BLaER1 treated with 17β-estradiol and CSF1 and Interleukin-3, amounts not matched to agents 10 nM and 100 nM (cell line): ENCODE measurements around the gene PDCD2L.
"Not testable (repeated sequence)": the region's sequence is repeated elsewhere in the genome, so short reads cannot be mapped to it uniquely, and the experiment has no call there.

Source experiments
- H3K27ac ChIP-seq, 11 experiments: shearing (Covaris generic); formaldehyde crosslinking; 2 replicates each; pipeline ENCODE4 v1.8.1; 2022
- H3K27me3 ChIP-seq, 11 experiments: shearing (Covaris generic); formaldehyde crosslinking; 2 replicates each; pipeline ENCODE4 v1.8.1; 2022
- H3K36me3 ChIP-seq, 11 experiments: shearing (Covaris generic); formaldehyde crosslinking; 2 replicates each; pipeline ENCODE4 v1.8.1; 2022
- H3K4me1 ChIP-seq, 10 experiments: shearing (Covaris generic); formaldehyde crosslinking; 2 replicates each; pipeline ENCODE4 v1.8.1; 2022
- H3K4me2 ChIP-seq, 11 experiments: shearing (Covaris generic); formaldehyde crosslinking; 2 replicates each; pipeline ENCODE4 v1.8.1; 2022
- H3K4me3 ChIP-seq, 10 experiments: shearing (Covaris generic); formaldehyde crosslinking; 2 replicates each; pipeline ENCODE4 v1.8.1; 2022
- H3K9ac ChIP-seq, 11 experiments: shearing (Covaris generic); formaldehyde crosslinking; 2 replicates each; pipeline ENCODE4 v1.8.1; 2022
- H3K9me3 ChIP-seq, 11 experiments: shearing (Covaris generic); formaldehyde crosslinking; replicated peaks in 1 of 11; 2 replicates each; pipeline ENCODE4 v1.8.1; 2022
- H4K20me1 ChIP-seq, 11 experiments: shearing (Covaris generic); formaldehyde crosslinking; 2 replicates each; pipeline ENCODE4 v1.8.1; 2022
- Cebpa-rat ChIP-seq, 11 experiments: shearing (Covaris generic); IDR thresholded peaks; 2 replicates each; pipeline ENCODE4 v1.8.1; 2022

Gene PDCD2L

DNA sequence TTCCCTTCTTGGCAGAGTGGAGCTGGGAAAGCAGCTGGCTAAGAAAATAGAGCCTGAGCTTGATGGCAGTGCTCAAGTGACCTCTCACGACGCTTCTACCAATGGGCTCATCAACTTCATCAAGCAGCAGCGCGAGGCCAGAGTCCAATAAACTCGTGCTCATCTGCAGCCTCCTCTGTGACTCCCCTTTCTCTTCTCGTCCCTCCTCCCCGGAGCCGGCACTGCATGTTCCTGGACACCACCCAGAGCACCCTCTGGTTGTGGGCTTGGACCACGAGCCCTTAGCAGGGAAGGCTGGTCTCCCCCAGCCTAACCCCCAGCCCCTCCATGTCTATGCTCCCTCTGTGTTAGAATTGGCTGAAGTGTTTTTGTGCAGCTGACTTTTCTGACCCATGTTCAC lies 4.3 kb upstream of the PDCD2L start:
- Histone ChIP-seq H3K4me3 (no peak overlapping the region), H3K9me3 (no peaks in the 10 kb centered on the region), H3K27ac (no peak overlapping the region), H3K4me2 (no peak overlapping the region), H3K4me1 (peaks cover 0 to 6% (median 3%) of the 10 kb centered on the region in 10 experiments; a peak in 15 of 20 replicates), H3K27me3 (no peaks in the 10 kb centered on the region), H4K20me1 (peaks cover 3 to 58% (median 34%) of the 10 kb centered on the region in 11 experiments; a peak in 15 of 22 replicates), H3K36me3 (peaks cover 67 to 82% (median 75%) of the 10 kb centered on the region in 11 experiments), H3K9ac (no peak overlapping the region)
- no peak for TF ChIP-seq Cebpa-rat (IDR thresholded peaks at IDR 0.05)

DNA sequence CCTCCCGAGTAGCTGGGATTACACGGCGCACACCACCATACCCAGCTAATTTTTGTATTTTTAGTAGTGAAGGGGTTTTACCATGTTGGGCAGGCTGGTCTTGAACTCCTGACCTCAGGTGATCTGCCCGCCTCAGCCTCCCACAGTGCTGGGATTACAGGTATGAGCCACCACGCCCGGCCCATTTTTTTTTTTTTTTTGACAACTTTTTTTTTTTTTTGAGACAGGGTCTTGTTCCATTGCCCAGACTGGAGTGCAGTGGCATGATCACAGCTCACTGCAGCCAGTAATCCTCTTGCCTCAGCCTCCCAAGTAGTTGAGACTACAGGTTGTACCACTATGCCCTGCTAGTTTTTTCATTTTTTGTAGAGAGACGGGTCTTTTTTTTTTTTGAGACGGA lies 3.4 kb upstream of the PDCD2L start:
- Histone ChIP-seq H3K4me1 (peaks cover 9 to 16% (median 13%) of the 10 kb centered on the region in 10 experiments; a peak in 17 of 20 replicates), H3K36me3 (peaks cover 57 to 72% (median 66%) of the 10 kb centered on the region in 11 experiments), H4K20me1 (peaks cover 3 to 49% (median 26%) of the 10 kb centered on the region in 11 experiments; a peak in 15 of 22 replicates)
- not testable (repeated sequence) for H3K9me3 ChIP-seq, H3K27ac ChIP-seq, H3K4me3 ChIP-seq, H3K4me2 ChIP-seq, H3K27me3 ChIP-seq, H3K9ac ChIP-seq

- Histone ChIP-seq H3K4me1 (peaks cover 12 to 18% (median 14%) of the 10 kb centered on the region in 10 experiments; a peak in 17 of 20 replicates), H3K27me3 (no peaks in the 10 kb centered on the region), H3K9ac (no peak overlapping the region), H3K4me3 (no peak overlapping the region), H3K9me3 (no peaks in the 10 kb centered on the region), H3K4me2 (no peak overlapping the region), H4K20me1 (peaks cover under 1 to 41% (median 13%) of the 10 kb centered on the region in 11 experiments; a peak in 15 of 22 replicates), H3K36me3 (peaks cover 45 to 60% (median 54%) of the 10 kb centered on the region in 11 experiments), H3K27ac (no peak overlapping the region)
- TF ChIP-seq Cebpa-rat (IDR thresholded peaks at IDR 0.05), result no peak
These were observed 2.1 kb upstream of the PDCD2L start for GRCh38 chr19:34402074-34402600.

DNA sequence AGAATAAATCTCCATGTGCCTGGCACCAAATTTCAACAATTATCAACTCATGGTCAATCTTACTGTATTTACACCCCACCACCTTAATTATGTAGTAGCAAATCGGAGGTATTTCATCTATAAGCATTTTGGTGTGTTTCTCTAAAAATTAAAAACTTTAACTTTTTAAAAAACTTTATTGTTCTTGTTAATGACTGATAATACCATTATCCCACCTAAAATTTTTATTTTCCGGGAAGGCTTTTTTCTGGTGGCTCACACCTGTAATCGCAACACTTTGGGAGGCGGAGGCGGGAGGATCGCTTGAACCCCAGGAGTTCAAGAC lies 453 bp upstream of the PDCD2L start:
- Histone ChIP-seq H3K9ac (peak overlapping the region; percentile 72 to 86 (median 82); a peak in 19 of 22 replicates), H3K9me3 (no peaks in the 10 kb centered on the region), H3K4me1 (peaks cover 12 to 24% (median 14%) of the 10 kb centered on the region in 10 experiments; a peak in 17 of 20 replicates), H4K20me1 (peaks cover 0 to 39% (median 6%) of the 10 kb centered on the region in 11 experiments; a peak in 12 of 22 replicates), H3K4me2 (peak overlapping the region; percentile 87 to 100 (median 97)), H3K27ac (peak overlapping the region in 10 of 11 experiments; percentile 39 to 77 (median 66); a peak in 14 of 22 replicates), H3K27me3 (no peaks in the 10 kb centered on the region), H3K36me3 (peaks cover 31 to 53% (median 42%) of the 10 kb centered on the region in 11 experiments), H3K4me3 (peak overlapping the region; percentile 81 to 99 (median 90))
- no peak for TF ChIP-seq Cebpa-rat (IDR thresholded peaks at IDR 0.05)

- Histone ChIP-seq H3K4me1 (peaks cover 12 to 24% (median 14%) of the 10 kb centered on the region in 10 experiments; a peak in 18 of 20 replicates), H4K20me1 (peaks cover 0 to 32% (median 0%) of the 10 kb centered on the region in 11 experiments; a peak in 7 of 22 replicates), H3K36me3 (peaks cover 17 to 53% (median 42%) of the 10 kb centered on the region in 11 experiments; a peak in 21 of 22 replicates), H3K9ac (peak overlapping the region in 2 of 11 experiments; percentile 11 to 86; a peak in 1 of 22 replicates), H3K9me3 (no peaks in the 10 kb centered on the region), H3K27me3 (no peaks in the 10 kb centered on the region), H3K4me3 (no peak overlapping the region), H3K4me2 (peak overlapping the region in 10 of 11 experiments; percentile 87 to 100 (median 97); a peak in 13 of 22 replicates), H3K27ac (no peak overlapping the region)
- no peak for TF ChIP-seq Cebpa-rat (IDR thresholded peaks at IDR 0.05)
These were observed 1.9 kb downstream of the PDCD2L start for GRCh38 chr19:34405892-34406660.

- no peak overlapping the region for H3K4me3 ChIP-seq
- H3K4me2 ChIP-seq, result no peak overlapping the region
- H4K20me1 ChIP-seq, result peaks cover 0 to 37% (median 0%) of the 10 kb centered on the region in 11 experiments; a peak in 6 of 22 replicates
- no peak for TF ChIP-seq Cebpa-rat (IDR thresholded peaks at IDR 0.05)
- H3K9me3 ChIP-seq, result no peaks in the 10 kb centered on the region
- no peak overlapping the region for H3K9ac ChIP-seq
- H3K27me3 ChIP-seq, result no peaks in the 10 kb centered on the region
- peaks cover 12 to 24% (median 14%) of the 10 kb centered on the region in 10 experiments; a peak in 18 of 20 replicates for H3K4me1 ChIP-seq
- no peak overlapping the region for H3K27ac ChIP-seq
- peaks cover 25 to 61% (median 49%) of the 10 kb centered on the region in 11 experiments for H3K36me3 ChIP-seq
These were observed 4.2 kb downstream of the PDCD2L start for GRCh38 chr19:34408411-34408810.

DNA sequence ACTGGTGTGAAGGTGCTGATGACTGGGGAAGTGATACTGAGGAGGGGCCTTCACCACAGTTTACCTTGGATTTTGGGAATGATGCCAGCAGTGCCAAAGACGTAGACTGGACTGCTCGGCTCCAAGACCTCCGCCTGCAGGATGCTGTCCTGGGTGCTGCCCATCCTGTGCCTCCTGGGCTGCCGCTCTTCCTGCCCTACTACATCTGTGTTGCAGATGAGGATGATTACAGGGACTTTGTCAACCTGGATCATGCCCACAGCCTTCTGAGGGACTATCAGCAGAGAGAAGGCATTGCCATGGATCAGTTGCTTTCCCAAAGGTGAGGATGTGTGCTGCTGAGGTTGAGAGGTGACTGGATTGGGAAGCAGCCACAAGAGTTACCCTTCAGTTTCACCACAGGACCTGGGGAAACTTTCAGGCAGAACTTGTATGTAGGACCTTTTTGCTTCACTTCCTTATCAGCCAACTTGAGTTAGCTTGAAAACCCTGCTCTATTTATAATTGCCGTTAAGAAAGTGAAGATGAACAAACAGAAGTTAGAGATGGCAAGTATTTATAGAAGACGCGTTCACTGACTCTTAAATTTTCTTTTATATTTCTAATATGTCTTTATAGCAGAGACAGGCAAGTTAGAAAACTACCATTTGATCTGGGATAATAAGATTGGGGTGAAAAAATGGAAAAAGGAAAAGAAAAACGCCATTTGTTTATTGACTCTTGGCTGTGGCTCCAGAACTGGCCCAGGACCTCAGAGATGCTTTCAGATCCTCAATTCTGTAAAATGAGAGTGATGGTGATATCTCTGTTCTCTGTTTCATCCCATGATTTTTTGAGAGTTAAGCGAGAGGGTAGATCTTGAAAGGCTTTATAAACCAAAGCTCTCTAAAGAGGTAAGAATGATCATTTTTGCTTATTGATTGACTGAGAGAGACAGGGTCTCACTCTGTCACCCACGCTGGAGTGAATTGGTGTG lies 5.3 kb downstream of the PDCD2L start:
- TF ChIP-seq Cebpa-rat (IDR thresholded peaks at IDR 0.05), result no peak
- Histone ChIP-seq H3K27me3 (no peaks in the 10 kb centered on the region), H4K20me1 (peaks cover 0 to 37% (median 0%) of the 10 kb centered on the region in 11 experiments; a peak in 6 of 22 replicates), H3K27ac (no peak overlapping the region), H3K9ac (no peak overlapping the region), H3K36me3 (peaks cover 36 to 71% (median 60%) of the 10 kb centered on the region in 11 experiments), H3K4me3 (no peak overlapping the region), H3K4me2 (no peak overlapping the region), H3K9me3 (no peaks in the 10 kb centered on the region), H3K4me1 (peaks cover 12 to 24% (median 14%) of the 10 kb centered on the region in 10 experiments; a peak in 18 of 20 replicates)

GRCh38 chr19:34411216-34411615 lies 7.0 kb downstream of the PDCD2L start:
- H3K4me1 ChIP-seq, result peaks cover 0 to 9% (median 0%) of the 10 kb centered on the region in 10 experiments; a peak in 1 of 20 replicates
- TF ChIP-seq Cebpa-rat (IDR thresholded peaks at IDR 0.05), result no peak
- H3K36me3 ChIP-seq, result peaks cover 53 to 89% (median 77%) of the 10 kb centered on the region in 11 experiments
- H3K9me3 ChIP-seq, result no peaks in the 10 kb centered on the region
- H3K27ac ChIP-seq, result no peak overlapping the region
- H3K4me3 ChIP-seq, result no peak overlapping the region
- no peak overlapping the region for H3K4me2 ChIP-seq
- peaks cover 0 to 37% (median 0%) of the 10 kb centered on the region in 11 experiments; a peak in 6 of 22 replicates for H4K20me1 ChIP-seq
- H3K27me3 ChIP-seq, result no peaks in the 10 kb centered on the region
- H3K9ac ChIP-seq, result no peak overlapping the region
